ENCODE data around the gene ZNF784. TPM values are rescaled to one million over a fixed set of nuclear protein-coding genes. Genes with fewer than 3 reads are reported as not detected.

Gene ZNF784
- total and polyA plus RNA-seq, 2 of the 13 experiments (the other 11 are each of a cell fraction or from before 2014, with no cell fraction given), result 4.1 to 4.2 TPM

DNA sequence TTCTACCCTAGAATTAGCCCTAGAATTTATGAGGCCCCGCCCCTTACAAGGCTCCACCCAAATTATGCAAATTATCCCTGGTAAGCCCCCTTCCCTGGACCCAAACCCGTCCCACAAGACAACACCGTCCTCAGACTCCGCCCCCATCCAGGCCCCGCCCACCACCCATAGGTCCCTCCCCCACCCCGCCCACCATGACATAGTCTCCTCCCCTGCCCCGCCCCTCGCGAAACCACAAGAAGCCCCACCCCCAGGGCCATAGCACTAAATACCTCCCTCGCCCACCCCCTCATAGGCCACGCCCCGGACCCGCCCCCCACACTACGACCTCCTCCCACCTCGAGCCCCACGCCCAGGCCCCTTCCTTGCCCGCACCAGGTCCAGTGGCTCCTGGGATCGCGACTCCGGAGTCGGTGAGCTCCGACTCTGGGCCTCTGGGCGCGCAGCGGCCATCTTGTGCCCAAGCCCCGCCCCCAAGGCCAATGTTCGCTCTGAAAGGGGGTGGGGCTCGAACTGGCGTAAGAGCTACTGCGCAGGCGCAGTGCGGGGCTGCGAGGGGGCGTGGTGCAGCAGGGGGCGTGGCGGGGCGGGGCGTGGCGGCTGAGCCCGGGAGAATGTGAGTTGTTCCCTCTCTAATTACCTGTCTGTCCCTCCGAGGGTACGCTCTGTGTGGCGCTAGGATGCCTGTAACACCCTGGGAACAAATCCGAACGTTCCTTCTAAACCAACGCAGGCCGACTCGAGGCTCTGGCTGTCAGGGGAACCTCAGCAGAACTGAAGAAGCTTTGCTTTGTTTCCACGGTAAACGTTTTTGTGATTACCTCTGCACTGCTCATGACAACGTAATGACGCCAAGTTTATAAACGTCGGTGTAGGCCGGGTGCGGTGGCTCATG, at the start of gene ZNF784 (continued):
- TF ChIP-seq, protein P1, sequence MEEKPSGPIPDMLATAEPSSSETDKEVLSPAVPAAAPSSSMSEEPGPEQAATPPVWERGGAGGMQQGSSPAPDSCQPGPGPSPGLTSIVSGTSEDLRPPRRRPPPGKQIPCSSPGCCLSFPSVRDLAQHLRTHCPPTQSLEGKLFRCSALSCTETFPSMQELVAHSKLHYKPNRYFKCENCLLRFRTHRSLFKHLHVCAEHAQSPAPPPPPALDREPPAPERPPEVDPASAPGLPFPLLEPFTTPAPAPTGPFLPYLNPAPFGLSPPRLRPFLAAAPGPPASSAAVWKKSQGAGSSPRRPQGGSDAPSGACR (CRISPR knock-in tag; IDR thresholded peaks at IDR 0.05), result no peak
- no peak for TF ChIP-seq ZNF773 (CRISPR knock-in tag; IDR thresholded peaks at IDR 0.05; ENCODE audit: borderline replicate concordance)
- 0 out of 2 replicates have a peak, but pooled peaks have one; percentile 34 for TF ChIP-seq ZMAT3 (CRISPR knock-in tag; conservative IDR thresholded peaks at IDR 0.05)
- TF ChIP-seq ZNF362 (CRISPR knock-in tag; IDR thresholded peaks at IDR 0.05; ENCODE audit: borderline replicate concordance), result peak; percentile 11; the same call in 1 of the 2 replicates
- TF ChIP-seq ZBTB34 (CRISPR knock-in tag; IDR thresholded peaks at IDR 0.05), result no peak
- TF ChIP-seq HNF4A (CRISPR knock-in tag; IDR thresholded peaks at IDR 0.05), result peak; percentile 33; the same call in 1 of the 2 replicates
- no peak for TF ChIP-seq KLF12 (CRISPR knock-in tag; IDR thresholded peaks at IDR 0.05; ENCODE audit: borderline replicate concordance)
- TF ChIP-seq EP300 (IDR thresholded peaks at IDR 0.05; ENCODE audit: low read depth in 2 of 2, low read length in 2 of 2), result no peak
- no peak for TF ChIP-seq EP300 (CRISPR knock-in tag; IDR thresholded peaks at IDR 0.05; ENCODE audit: borderline replicate concordance)
- no peak; the same call in 1 of the 2 replicates for TF ChIP-seq DZIP1 (CRISPR knock-in tag; IDR thresholded peaks at IDR 0.05)
- TF ChIP-seq TERF1 (CRISPR knock-in tag; IDR thresholded peaks at IDR 0.05), result no peak
- no peak for TF ChIP-seq ETS1 (CRISPR knock-in tag; IDR thresholded peaks at IDR 0.05)
- TF ChIP-seq ZBTB42 (CRISPR knock-in tag; IDR thresholded peaks at IDR 0.05), result no peak
- 0 out of 2 replicates have a peak, but pooled peaks have one; percentile 23 for TF ChIP-seq ZNF605 (CRISPR knock-in tag; IDR thresholded peaks at IDR 0.05)
- TF ChIP-seq BRF2 (CRISPR knock-in tag; IDR thresholded peaks at IDR 0.05), result no peak
- no peak for TF ChIP-seq MXD4 (CRISPR knock-in tag; IDR thresholded peaks at IDR 0.05)
- TF ChIP-seq ZNF430 (CRISPR knock-in tag; IDR thresholded peaks at IDR 0.05), result peak; percentile 57; the same call in 1 of the 2 replicates

Data from HepG2 (cell line).